ENCODE data around the gene TMEM238. TPM values are rescaled to one million over a fixed set of nuclear protein-coding genes. Genes with fewer than 3 reads are reported as not detected.
A peak's percentile ranks its signal among the peaks of the same experiment; 100 is the strongest.

Gene TMEM238
- total RNA-seq, 1 donor from 2014 or later: 5.9 TPM

DNA sequence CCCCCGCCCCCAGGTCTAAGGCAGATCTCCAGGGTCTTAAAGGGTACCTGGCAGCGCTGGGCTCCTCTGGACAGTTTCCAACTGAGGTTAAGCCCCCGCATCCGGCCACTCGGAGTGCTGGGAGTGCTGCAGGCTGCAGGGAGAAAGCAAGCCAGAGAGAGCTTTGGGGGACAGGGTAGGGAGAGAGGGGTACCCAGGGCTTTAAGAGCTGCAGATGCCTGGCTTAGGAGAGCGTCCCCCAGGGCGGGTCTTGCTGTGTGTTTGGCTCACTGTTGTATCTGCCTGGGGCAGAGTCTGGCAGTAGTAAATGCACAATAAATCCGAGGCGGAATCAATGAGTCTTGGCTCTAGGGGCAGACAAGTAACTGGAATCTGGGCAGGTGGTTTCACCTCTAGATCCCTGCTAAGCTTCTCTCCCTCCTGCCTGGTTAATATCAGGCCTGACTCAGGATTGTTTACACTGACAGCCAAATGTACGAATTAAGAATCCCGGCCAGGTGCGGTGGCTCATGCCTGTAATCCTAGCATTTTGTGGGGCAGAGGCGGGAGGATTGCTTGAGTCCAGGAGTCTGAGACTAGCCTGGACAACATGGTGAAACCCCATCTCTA is 28.8 kb downstream of the TMEM238 start:
- TF ChIP-seq POLR2A (IDR thresholded peaks at IDR 0.05): no peak
- TF ChIP-seq, protein P1, sequence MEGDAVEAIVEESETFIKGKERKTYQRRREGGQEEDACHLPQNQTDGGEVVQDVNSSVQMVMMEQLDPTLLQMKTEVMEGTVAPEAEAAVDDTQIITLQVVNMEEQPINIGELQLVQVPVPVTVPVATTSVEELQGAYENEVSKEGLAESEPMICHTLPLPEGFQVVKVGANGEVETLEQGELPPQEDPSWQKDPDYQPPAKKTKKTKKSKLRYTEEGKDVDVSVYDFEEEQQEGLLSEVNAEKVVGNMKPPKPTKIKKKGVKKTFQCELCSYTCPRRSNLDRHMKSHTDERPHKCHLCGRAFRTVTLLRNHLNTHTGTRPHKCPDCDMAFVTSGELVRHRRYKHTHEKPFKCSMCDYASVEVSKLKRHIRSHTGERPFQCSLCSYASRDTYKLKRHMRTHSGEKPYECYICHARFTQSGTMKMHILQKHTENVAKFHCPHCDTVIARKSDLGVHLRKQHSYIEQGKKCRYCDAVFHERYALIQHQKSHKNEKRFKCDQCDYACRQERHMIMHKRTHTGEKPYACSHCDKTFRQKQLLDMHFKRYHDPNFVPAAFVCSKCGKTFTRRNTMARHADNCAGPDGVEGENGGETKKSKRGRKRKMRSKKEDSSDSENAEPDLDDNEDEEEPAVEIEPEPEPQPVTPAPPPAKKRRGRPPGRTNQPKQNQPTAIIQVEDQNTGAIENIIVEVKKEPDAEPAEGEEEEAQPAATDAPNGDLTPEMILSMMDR (IDR thresholded peaks at IDR 0.05): no peak
- no peak for TF ChIP-seq POLR2AphosphoS5 (IDR thresholded peaks at IDR 0.05; ENCODE audit: insufficient read depth in 1 of 2, low read depth in 1 of 2)
- no peak overlapping the region for H3K4me3 ChIP-seq
- H3K27ac ChIP-seq: no peak overlapping the region
- DNase-seq (ENCODE audit: extremely low spot score in 2 of 2): no peak
- H3K4me1 ChIP-seq: peaks cover 23% of the 10 kb centered on the region
- intact Hi-C loops (cut with DNase I): no loop called here
- H3K9me3 ChIP-seq: no peaks in the 10 kb centered on the region
- no peaks in the 10 kb centered on the region for H3K36me3 ChIP-seq
- peaks cover 14% of the 10 kb centered on the region for H3K27me3 ChIP-seq

- DNase-seq (ENCODE audit: extremely low spot score in 2 of 2): no peak
- peaks cover 14% of the 10 kb centered on the region for H3K27me3 ChIP-seq
- H3K4me3 ChIP-seq: peak within 1 kb of the TSS; percentile 22 to 34
- no peak for TF ChIP-seq POLR2AphosphoS5 (IDR thresholded peaks at IDR 0.05; ENCODE audit: insufficient read depth in 1 of 2, low read depth in 1 of 2)
- TF ChIP-seq POLR2A (IDR thresholded peaks at IDR 0.05): no peak
- TF ChIP-seq, protein P1 (IDR thresholded peaks at IDR 0.05): no peak
- H3K9me3 ChIP-seq: no peaks in the 10 kb centered on the region
- H3K4me1 ChIP-seq: peaks cover 23% of the 10 kb centered on the region
- H3K27ac ChIP-seq: no peak within 1 kb of the TSS
- intact Hi-C loops (cut with DNase I): no loop called here
- no peaks in the 10 kb centered on the region for H3K36me3 ChIP-seq
These were observed 29.3 kb downstream of the TMEM238 start, which contains the start of gene COX6B2 for GRCh38 chr19:55354698-55355212. Gene COX6B2 (minus strand): TSS chr19:55354719. CDS start chr19:55354521, 198 bp downstream.

DNA sequence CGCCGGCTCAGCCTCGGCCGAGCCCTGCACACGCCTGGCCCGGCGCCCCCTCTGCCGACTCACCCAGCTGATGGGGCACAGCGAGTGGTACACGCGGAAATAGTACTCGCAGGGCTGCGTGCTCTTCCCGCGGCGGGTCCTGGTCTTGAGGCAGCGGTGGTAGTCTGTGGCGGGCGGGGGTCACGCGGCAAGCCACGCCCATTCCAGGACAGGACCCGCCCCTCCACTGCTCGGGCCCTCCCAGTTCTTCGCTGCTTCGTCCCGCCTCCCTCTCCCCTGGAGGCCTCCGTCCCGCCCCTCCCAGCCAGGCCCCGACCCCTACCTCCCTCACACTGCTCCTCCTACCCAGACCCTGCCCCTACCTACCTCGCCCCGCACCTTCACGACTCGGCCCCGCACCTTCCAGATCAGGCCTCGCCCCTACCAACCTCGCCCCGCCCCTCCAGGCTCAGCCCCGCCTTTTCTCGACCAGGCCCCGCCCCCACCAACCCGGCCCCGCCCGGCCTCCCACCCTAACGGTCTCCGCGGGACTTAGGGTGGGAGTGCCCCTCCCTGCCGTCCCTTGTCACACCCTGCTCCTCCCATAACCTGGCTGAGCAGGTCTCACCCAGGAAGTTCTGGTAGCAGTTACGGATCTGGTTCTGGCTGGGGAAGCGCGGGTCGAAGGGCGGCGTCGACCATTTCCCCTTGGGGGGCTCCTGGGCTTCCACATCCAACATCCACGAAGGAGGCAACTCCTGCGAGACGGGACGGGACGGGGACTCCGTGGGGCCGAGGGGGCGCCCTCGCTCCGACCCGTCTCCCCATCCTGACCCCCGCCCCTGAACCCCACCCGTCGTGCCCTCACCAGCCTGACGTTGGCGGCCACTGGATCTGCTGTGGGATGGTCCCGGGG is 30.0 kb downstream of the TMEM238 start:
- H3K4me3 ChIP-seq: peak overlapping the region; percentile 22 to 34
- peak in 1 of 2 donors; percentile 18 for TF ChIP-seq POLR2AphosphoS5 (IDR thresholded peaks at IDR 0.05; ENCODE audit: insufficient read depth in 1 of 2, low read depth in 1 of 2)
- TF ChIP-seq, protein P1 (IDR thresholded peaks at IDR 0.05): no peak
- intact Hi-C loops (cut with DNase I): no loop called here
- H3K9me3 ChIP-seq: no peaks in the 10 kb centered on the region
- no peak for DNase-seq (ENCODE audit: extremely low spot score in 2 of 2)
- peaks cover 14% of the 10 kb centered on the region for H3K27me3 ChIP-seq
- H3K27ac ChIP-seq: no peak overlapping the region
- H3K36me3 ChIP-seq: no peaks in the 10 kb centered on the region
- peaks cover 23% of the 10 kb centered on the region for H3K4me1 ChIP-seq

DNA sequence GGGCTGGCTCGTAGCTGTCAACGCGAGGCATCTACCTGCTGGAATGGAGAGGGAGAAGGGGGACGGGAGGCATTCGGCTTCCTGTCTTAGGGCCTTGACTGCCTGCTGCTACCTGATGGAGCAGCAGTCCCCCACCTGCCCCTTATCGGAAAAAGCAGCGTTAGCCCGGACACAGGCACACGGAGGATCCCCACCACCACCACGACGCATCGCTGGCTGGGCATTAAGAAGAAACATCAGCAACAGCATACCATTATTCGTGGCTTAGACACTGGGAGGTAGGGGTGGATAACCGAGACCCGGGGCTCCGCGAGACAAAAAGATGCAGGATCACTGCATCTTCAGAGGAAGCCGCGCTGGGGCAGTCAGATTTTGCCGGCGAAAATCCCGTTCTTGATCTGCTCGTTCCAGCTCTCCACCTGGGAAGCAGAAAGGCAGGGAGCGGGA is 30.7 kb downstream of the TMEM238 start:
- Histone ChIP-seq H3K27me3 (peaks cover 14% of the 10 kb centered on the region), H3K4me3 (peak overlapping the region; percentile 22 to 34), H3K36me3 (no peaks in the 10 kb centered on the region), H3K27ac (no peak overlapping the region), H3K9me3 (no peaks in the 10 kb centered on the region), H3K4me1 (peaks cover 23% of the 10 kb centered on the region)
- intact Hi-C loops (cut with DNase I): no loop called here
- TF ChIP-seq, protein P1 (IDR thresholded peaks at IDR 0.05): no peak
- TF ChIP-seq POLR2A (IDR thresholded peaks at IDR 0.05): no peak
- TF ChIP-seq POLR2AphosphoS5 (IDR thresholded peaks at IDR 0.05; ENCODE audit: insufficient read depth in 1 of 2, low read depth in 1 of 2): no peak
- DNase-seq (ENCODE audit: extremely low spot score in 2 of 2): no peak
